Left ventricle myocardium inferior (tissue), 1 donor: ENCODE results near the gene MACROD2. TPM values are rescaled to one million over a fixed set of nuclear protein-coding genes. Genes with fewer than 3 reads are reported as not detected.

Source experiments
- DNase-seq: peaks from one replicate; pipeline ENCODE4 v3.0.0-alpha.2; 2020
- H3K27ac ChIP-seq: fragments of 200-600 bp; replicated peaks from 2 replicates; pipeline ENCODE4 v1.8.0; 2021
- H3K27me3 ChIP-seq: fragments of 200-600 bp; 2 replicates; pipeline ENCODE4 v1.8.0; 2021; ENCODE audit warnings: low read depth
- H3K36me3 ChIP-seq: fragments of 200-600 bp; 2 replicates; pipeline ENCODE4 v1.8.0; 2021
- H3K4me1 ChIP-seq: fragments of 200-600 bp; 2 replicates; pipeline ENCODE4 v1.8.0; 2021
- H3K4me3 ChIP-seq: fragments of 200-600 bp; 2 replicates; pipeline ENCODE4 v1.8.0; 2021; ENCODE audit warnings: mild to moderate bottlenecking, moderate library complexity
- H3K9me3 ChIP-seq: fragments of 200-600 bp; replicated peaks from 2 replicates; pipeline ENCODE4 v1.8.0; 2021
- intact Hi-C: fragments of 100-400 bp; cut with micrococcal nuclease; formaldehyde crosslinking; loops from one replicate; pipeline ENCODE4 v1.11.0; 2022
- total RNA-seq: library from RNA; stranded (reverse); fragmentation: NEBNext Ultra II Directional; extraction: Animal tissue kit (Norgen Biotek cat#: 25700); gene quantifications from one replicate; pipeline ENCODE4 v1.2.1, GENCODE V29; 2021
- TF ChIP-seq, protein P1 (sequence below): fragments of 200-600 bp; IDR thresholded peaks from 2 replicates; pipeline ENCODE4 v1.8.0; 2021; ENCODE audit warnings: antibody characterized with exemption, mild to moderate bottlenecking, borderline replicate concordance
- donor health status: DM: no; HTN: yes; CAD: no; lungs with severe emphysema.

Gene MACROD2
- total RNA-seq, 1 donor from 2014 or later, result 3.6 TPM

DNA sequence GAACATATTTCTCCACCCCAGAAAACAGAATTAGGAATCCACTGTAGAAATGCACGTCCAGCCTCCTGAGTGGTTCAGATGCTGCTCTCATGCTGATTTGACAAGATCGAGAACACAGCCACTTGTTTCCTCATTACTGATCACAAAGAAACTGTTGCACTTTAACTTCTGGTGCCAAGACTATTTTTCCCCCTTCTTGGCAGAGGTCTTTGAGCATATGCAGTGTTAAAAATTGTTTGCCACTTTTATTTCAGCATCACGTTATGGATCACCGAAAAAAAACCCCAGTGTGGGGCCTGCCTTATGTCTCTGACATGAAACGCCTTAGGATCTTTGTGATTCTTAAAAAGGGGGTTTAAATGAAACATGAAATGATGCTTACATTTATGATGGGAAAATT, 1511.0 kb downstream of the MACROD2 start:
- no peaks in the 10 kb centered on the region for H3K4me1 ChIP-seq
- H3K27ac ChIP-seq, result no peak overlapping the region

DNA sequence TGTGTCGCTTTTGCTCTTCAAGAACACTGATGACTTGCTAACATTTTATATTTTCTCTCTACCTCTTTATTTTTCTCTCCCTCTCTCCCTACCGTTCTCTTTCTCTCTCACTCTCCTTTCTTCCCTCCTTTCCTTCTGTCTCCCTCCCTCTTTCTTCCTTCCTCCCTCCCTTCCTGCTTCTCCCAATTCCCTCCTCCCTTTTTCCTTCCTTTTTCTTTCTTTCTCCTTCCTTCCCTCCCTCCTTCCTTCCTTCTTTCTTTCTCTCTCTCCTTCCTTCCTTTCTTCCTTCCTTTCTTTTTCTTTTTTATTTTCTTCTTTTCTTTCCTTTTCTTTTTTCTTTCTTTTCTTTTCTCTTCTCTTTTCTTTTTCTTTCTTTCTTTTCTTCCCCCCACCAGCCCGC, 1511.8 kb downstream of the MACROD2 start:
- H3K36me3 ChIP-seq, result no peaks in the 10 kb centered on the region
- TF ChIP-seq, protein P1, sequence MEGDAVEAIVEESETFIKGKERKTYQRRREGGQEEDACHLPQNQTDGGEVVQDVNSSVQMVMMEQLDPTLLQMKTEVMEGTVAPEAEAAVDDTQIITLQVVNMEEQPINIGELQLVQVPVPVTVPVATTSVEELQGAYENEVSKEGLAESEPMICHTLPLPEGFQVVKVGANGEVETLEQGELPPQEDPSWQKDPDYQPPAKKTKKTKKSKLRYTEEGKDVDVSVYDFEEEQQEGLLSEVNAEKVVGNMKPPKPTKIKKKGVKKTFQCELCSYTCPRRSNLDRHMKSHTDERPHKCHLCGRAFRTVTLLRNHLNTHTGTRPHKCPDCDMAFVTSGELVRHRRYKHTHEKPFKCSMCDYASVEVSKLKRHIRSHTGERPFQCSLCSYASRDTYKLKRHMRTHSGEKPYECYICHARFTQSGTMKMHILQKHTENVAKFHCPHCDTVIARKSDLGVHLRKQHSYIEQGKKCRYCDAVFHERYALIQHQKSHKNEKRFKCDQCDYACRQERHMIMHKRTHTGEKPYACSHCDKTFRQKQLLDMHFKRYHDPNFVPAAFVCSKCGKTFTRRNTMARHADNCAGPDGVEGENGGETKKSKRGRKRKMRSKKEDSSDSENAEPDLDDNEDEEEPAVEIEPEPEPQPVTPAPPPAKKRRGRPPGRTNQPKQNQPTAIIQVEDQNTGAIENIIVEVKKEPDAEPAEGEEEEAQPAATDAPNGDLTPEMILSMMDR, result no peak
- no peaks in the 10 kb centered on the region for H3K27me3 ChIP-seq
- H3K4me3 ChIP-seq, result no peak overlapping the region
- H3K4me1 ChIP-seq, result no peaks in the 10 kb centered on the region
- H3K9me3 ChIP-seq, result no peaks in the 10 kb centered on the region
- intact Hi-C loops, result no loop called here
- no peak overlapping the region for H3K27ac ChIP-seq
- DNase-seq, result no peak

More for the DNA sequence above, 1511.0 kb downstream of the MACROD2 start:
- H3K4me3 ChIP-seq, result no peak overlapping the region
- intact Hi-C loops, result no loop called here
- H3K9me3 ChIP-seq, result no peaks in the 10 kb centered on the region
- DNase-seq, result no peak
- H3K36me3 ChIP-seq, result no peaks in the 10 kb centered on the region
- H3K27me3 ChIP-seq, result no peaks in the 10 kb centered on the region
- TF ChIP-seq, protein P1, result no peak

- H3K27me3 ChIP-seq, result no peaks in the 10 kb centered on the region
- H3K4me3 ChIP-seq, result no peak overlapping the region
- DNase-seq, result no peak
- H3K9me3 ChIP-seq, result no peaks in the 10 kb centered on the region
- H3K4me1 ChIP-seq, result no peaks in the 10 kb centered on the region
- H3K36me3 ChIP-seq, result no peaks in the 10 kb centered on the region
- TF ChIP-seq, protein P1, result no peak
- intact Hi-C loops, result no loop called here
- no peak overlapping the region for H3K27ac ChIP-seq
Observed at GRCh38 chr20:15511551-15511950, 1516.2 kb downstream of the MACROD2 start.

GRCh38 chr20:15512916-15513315, 1517.6 kb downstream of the MACROD2 start:
- Histone ChIP-seq H3K36me3 (no peaks in the 10 kb centered on the region), H3K4me3 (no peak overlapping the region), H3K27ac (no peak overlapping the region), H3K27me3 (no peaks in the 10 kb centered on the region), H3K9me3 (no peaks in the 10 kb centered on the region), H3K4me1 (no peaks in the 10 kb centered on the region)
- no peak for DNase-seq
- TF ChIP-seq, protein P1, result no peak
- intact Hi-C loops, result no loop called here

- Histone ChIP-seq H3K36me3 (no peaks in the 10 kb centered on the region), H3K4me3 (no peak overlapping the region), H3K27me3 (no peaks in the 10 kb centered on the region), H3K27ac (no peak overlapping the region), H3K4me1 (no peaks in the 10 kb centered on the region), H3K9me3 (no peaks in the 10 kb centered on the region)
- DNase-seq, result no peak
- intact Hi-C loops, result no loop called here
- TF ChIP-seq, protein P1, result no peak
Observed at GRCh38 chr20:15515691-15516090, 1520.4 kb downstream of the MACROD2 start.

DNA sequence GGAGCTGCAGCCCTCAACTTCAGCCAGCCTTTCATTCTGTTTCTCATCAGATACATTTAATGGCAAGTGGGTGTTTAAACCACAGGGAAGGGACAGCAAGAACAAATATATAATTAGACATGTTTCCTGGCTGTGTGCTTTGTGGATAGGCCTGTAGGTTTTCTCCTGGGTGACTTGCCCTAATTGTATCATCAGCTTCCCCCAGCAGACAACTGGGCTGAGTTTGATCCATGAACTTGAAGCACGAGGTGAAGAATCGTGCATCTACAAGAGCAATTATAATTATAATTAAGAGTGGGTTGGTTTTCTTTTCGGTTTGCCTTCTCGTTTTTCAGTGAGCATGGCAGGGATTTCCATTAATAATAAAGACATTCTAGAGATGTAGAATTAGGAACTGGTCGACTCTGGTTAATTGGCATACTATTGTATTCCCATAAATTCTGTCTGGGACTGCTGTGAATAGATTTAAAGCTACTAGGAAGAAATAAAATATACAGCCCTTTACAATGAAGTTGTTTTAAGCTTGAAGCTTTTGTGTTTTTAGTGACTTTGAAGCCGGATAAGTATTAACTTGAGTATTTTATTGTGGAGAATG, 1525.7 kb downstream of the MACROD2 start:
- DNase-seq, result no peak
- intact Hi-C loops, result no loop called here
- Histone ChIP-seq H3K4me1 (no peaks in the 10 kb centered on the region), H3K27ac (no peak overlapping the region), H3K36me3 (no peaks in the 10 kb centered on the region), H3K4me3 (no peak overlapping the region), H3K9me3 (no peaks in the 10 kb centered on the region), H3K27me3 (no peaks in the 10 kb centered on the region)
- TF ChIP-seq, protein P1, result no peak
